HG03095 (cell line): ENCODE measurements around the gene POLD1.
A peak's percentile ranks its signal among the peaks of the same experiment; 100 is the strongest.

Experiments
- ATAC-seq: cut with Tn5 transposase; IDR thresholded peaks from one replicate; pipeline ENCODE4 v1.9.1; 2021; ENCODE audit warnings: moderate library complexity; ENCODE audit not compliant: unreplicated experiment

The POLD1 gene

GRCh38 chr19:50365434-50366306, 18.5 kb upstream of the POLD1 start, which contains the start of gene NAPSA:
TSS of gene NAPSA (minus strand) at chr19:50365639. CDS start at chr19:50365621, 18 bp downstream.
- no peak for ATAC-seq

GRCh38 chr19:50368649-50369570, 15.2 kb upstream of the POLD1 start:
- peak; percentile 45 for ATAC-seq

DNA sequence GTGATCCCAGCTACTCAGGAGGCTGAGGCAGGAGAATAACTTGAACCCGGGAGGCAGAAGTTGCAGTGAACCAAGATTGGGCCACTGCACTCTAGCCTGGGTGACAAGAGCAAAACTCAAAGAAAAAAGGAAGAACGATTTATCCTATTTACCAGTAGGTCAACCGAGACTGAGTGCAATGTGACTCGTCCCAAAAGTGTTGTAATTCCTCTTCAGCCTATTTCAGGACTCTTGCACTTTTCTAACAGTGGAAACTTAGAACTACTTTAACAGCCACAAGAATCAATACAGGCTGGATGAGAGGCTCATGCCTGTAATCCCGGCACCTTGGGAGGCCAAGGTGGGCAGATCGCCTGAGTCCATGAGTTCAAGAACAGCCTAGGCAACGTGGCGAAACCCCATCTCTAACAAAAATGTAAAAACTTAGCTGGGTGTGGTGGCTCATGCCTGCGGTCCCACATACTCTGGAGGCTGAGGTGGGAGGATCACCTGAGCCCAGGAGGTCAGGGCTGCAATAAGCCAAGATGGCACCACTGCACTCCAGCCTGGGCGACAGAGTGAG, 12.2 kb upstream of the POLD1 start:
- ATAC-seq: no peak

- ATAC-seq: peak; percentile 71
Observed at GRCh38 chr19:50376166-50377050, 7.7 kb upstream of the POLD1 start, which contains the start of gene NR1H2. TSS of gene NR1H2 (plus strand) at chr19:50376457. CDS start at chr19:50377606, 1,149 bp downstream.

- no peak for ATAC-seq
Observed at GRCh38 chr19:50377051-50377461, 7.1 kb upstream of the POLD1 start.

DNA sequence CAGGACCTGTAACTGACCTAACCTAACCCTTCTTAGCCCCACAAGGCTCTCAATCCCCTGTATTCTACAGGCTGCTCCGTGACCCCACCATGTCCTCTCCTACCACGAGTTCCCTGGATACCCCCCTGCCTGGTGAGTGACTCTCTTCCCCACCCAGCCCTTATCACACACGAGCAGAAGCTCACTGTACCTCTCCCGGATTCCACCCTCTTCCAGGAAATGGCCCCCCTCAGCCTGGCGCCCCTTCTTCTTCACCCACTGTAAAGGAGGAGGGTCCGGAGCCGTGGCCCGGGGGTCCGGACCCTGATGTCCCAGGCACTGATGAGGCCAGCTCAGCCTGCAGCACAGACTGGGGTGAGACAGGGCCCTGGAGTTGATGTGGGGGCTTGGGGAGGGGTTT, 6.6 kb upstream of the POLD1 start:
- no peak for ATAC-seq

- ATAC-seq: no peak
Observed at GRCh38 chr19:50378169-50378862, 5.8 kb upstream of the POLD1 start.

DNA sequence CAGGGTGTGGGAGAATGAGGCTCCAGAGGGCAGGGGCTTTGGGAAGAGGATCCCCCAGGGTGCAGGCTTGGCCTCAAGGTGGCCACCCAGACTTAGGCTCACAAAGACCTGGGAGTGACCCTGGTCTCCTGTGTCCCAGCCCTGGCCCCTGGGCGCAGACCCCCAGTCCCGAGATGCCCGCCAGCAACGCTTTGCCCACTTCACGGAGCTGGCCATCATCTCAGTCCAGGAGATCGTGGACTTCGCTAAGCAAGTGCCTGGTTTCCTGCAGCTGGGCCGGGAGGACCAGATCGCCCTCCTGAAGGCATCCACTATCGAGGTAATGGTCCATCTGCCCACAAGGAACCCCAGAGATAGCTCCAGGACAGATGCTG, 5.3 kb upstream of the POLD1 start:
- ATAC-seq: no peak

DNA sequence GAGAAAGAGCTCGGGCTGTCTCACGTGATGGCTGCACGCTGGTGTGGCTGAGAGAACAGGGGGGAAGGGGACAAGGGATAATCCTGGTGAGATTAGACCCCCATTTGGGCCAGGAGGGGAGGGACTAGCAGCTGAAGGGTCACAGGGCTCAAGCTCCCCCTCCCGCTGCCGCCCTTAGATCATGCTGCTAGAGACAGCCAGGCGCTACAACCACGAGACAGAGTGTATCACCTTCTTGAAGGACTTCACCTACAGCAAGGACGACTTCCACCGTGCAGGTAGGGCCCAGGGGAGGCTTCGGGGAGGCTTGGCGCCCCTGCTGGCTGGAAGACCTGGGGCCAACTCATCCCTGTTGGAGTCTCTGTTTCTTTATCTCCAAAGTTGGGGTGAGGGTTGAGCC, 4.5 kb upstream of the POLD1 start:
- no peak for ATAC-seq

GRCh38 chr19:50380137-50380536, 4.0 kb upstream of the POLD1 start:
- ATAC-seq: no peak

DNA sequence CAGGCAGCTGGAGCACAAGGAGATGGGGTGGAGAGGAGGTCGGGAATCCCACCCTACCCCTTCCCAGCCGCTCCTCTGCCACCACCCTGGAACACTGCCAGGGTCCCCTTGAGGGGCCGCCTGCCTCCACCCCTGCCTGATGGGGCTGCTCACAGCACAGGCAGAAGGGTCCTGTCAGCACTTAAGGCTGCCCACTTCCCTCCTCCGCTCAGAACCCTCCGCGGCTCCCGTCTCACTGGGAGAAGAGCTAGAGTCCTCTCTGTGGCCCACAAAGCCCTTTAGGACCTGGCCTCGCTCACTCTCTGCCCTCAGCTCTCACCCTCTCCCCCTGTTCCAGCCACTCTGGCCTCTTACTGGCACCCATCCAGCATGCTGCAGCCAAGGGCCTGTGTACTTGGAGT, 3.4 kb upstream of the POLD1 start:
- ATAC-seq: no peak

DNA sequence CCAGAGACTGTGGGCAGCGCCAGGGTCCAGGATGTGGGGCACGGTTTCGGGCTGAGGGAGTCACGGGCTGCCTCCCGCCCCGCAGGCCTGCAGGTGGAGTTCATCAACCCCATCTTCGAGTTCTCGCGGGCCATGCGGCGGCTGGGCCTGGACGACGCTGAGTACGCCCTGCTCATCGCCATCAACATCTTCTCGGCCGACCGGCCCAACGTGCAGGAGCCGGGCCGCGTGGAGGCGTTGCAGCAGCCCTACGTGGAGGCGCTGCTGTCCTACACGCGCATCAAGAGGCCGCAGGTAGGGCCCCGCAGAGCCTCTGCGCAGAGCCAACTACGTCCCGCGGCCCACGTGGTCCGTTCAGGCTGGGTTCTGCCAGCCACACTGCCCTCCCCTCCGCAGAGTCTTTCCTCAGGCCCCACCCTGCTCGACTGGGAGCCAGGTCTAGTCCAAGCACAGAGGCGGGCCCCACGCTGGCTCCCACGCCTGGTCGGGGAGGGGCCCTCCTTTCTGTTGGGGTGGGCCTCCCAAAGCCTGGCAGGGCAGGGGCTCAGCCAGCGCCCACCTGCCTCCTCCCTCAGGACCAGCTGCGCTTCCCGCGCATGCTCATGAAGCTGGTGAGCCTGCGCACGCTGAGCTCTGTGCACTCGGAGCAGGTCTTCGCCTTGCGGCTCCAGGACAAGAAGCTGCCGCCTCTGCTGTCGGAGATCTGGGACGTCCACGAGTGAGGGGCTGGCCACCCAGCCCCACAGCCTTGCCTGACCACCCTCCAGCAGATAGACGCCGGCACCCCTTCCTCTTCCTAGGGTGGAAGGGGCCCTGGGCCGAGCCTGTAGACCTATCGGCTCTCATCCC, 2.0 kb upstream of the POLD1 start:
- ATAC-seq: no peak

GRCh38 chr19:50383001-50383851, 921 bp upstream of the POLD1 start:
- ATAC-seq: no peak

DNA sequence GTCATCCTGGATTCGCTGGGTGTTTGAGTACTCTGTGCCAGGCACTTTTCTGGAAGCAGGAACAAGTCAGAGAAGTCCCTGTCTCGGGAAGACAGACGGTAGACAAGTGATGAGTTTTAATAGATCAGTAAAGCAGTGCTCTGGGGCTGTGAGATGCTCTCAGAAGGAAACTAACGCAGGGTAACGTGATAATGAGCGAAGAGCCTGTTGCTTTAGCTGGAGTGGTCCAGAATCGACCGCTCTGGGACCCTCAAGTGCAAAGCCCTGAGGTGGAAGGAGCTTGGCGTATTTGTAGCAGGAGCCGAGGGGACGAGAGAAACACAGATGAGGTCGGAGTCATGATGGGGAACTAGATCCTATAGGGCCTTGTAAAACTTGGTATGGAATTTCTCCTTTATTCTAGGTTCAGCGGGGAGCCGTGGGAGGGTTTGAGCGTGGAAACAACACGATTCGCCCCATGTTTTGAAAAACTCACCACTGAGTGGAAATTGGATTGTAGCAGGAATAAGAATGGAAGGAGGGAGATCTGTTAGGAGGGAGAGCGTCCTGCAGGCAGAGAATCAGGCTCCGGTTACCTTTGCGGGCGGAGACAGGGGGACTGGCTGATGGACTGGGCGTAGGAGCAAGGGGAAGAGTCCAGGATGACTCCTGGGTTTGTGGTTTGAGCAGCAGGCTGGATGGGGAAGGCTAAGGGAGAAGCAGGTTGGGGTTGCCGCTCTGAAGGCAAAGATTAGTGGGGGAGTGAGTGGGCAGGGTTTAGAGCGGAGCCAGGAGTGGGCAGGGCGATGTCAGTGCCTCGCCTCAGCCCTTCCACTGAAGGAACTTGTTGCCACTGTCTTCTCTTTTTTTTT, 763 bp downstream of the POLD1 start:
- no peak for ATAC-seq

- no peak for ATAC-seq
Observed at GRCh38 chr19:50387176-50387867, 3.2 kb downstream of the POLD1 start.

- ATAC-seq: no peak
Observed at GRCh38 chr19:50387868-50388245, 3.7 kb downstream of the POLD1 start.
